ENCODE data around the gene ALG9. TPM values are rescaled to one million over a fixed set of nuclear protein-coding genes. Genes with fewer than 3 reads are reported as not detected.
"Not testable (repeated sequence)": the region's sequence is repeated elsewhere in the genome, so short reads cannot be mapped to it uniquely, and the experiment has no call there.

Gene ALG9
- total RNA-seq, 4 donors from 2014 or later: 26.7 to 33.9 (median 31.1) TPM

DNA sequence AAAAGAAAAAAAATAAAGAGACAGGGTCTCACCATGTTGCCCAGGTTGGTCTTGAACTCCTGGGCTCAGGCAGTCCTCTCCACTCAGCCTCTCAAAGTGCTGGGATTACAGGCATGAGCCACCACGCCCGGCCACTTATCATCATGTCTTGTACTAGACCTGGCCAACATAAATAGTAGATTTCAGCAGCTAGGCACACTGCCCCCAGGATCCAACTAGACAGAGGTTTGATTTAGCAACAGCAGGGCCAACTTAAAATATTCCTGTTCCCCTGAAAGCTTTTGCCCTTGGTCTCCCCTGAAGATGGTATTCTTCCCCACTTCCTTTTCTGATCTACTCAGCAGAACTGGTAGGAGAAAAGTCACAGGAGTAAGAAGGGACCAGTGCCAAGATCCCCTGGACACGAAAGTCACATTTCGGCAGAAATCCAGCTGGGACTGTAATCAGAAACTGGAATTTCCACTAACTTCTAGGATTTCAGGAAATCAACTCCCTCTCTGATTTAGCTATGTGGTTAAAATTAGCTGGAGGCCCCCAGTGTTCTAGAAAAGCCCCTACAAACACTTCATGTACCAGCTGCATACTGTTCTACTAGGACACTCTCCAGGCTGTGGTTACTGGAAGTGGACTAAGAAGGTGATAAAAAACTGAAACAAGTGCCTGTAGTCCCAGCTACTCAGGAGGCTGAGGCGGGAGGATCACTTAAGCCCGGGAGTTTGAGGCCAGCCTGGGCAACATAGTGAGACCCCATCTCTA, 96.2 kb downstream of the ALG9 start:
- 48% methylated on average over 3 to 5 of the region's 6 CpGs for WGBS, 2 donors (ENCODE audit: low coverage in 1 of 2)
- H3K27ac ChIP-seq: peak overlapping the region in 3 of 4 donors; percentile 24 to 43 (median 31)
- H3K36me3 ChIP-seq: no peaks in the 10 kb centered on the region
- H3K9me3 ChIP-seq: no peaks in the 10 kb centered on the region
- H3K4me1 ChIP-seq: peaks cover 0 to 4% (median 0%) of the 10 kb centered on the region in 3 donors
- peak; percentile 58 for ATAC-seq
- H3K27me3 ChIP-seq: no peaks in the 10 kb centered on the region
- H3K4me3 ChIP-seq: no peak overlapping the region
- TF ChIP-seq EP300 (IDR thresholded peaks at IDR 0.05) (no peak), POLR2A (IDR thresholded peaks at IDR 0.05) (no peak), POLR2AphosphoS5 (IDR thresholded peaks at IDR 0.05) (no peak)
- TF ChIP-seq, protein P1, sequence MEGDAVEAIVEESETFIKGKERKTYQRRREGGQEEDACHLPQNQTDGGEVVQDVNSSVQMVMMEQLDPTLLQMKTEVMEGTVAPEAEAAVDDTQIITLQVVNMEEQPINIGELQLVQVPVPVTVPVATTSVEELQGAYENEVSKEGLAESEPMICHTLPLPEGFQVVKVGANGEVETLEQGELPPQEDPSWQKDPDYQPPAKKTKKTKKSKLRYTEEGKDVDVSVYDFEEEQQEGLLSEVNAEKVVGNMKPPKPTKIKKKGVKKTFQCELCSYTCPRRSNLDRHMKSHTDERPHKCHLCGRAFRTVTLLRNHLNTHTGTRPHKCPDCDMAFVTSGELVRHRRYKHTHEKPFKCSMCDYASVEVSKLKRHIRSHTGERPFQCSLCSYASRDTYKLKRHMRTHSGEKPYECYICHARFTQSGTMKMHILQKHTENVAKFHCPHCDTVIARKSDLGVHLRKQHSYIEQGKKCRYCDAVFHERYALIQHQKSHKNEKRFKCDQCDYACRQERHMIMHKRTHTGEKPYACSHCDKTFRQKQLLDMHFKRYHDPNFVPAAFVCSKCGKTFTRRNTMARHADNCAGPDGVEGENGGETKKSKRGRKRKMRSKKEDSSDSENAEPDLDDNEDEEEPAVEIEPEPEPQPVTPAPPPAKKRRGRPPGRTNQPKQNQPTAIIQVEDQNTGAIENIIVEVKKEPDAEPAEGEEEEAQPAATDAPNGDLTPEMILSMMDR (IDR thresholded peaks at IDR 0.05): no peak

DNA sequence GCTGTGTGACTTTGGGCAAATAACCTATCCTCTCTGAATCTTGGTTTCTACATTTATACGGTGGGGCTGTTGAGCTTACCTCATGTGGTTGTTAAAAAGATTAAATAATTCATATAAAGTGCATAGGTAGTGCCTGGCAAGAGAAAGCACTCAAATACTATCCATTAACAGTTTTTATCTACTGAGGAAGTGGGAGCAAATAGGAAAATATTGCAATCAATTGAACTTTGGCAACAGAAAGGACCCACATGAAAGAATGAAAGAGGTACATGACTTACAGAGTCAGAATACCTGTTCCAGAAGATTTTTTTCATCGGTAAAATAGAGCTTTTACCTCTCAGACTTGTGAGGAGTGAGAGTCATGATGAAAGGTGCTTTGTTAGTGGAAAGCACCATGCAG, 98.8 kb downstream of the ALG9 start:
- no peak for TF ChIP-seq POLR2A (IDR thresholded peaks at IDR 0.05)
- no peak for TF ChIP-seq POLR2AphosphoS5 (IDR thresholded peaks at IDR 0.05)
- no peak for TF ChIP-seq EP300 (IDR thresholded peaks at IDR 0.05)
- TF ChIP-seq, protein P1 (IDR thresholded peaks at IDR 0.05): no peak
- no peak for ATAC-seq
- Histone ChIP-seq H3K27me3 (no peaks in the 10 kb centered on the region), H3K27ac (no peak overlapping the region), H3K36me3 (no peaks in the 10 kb centered on the region), H3K4me3 (no peak overlapping the region), H3K4me1 (peaks cover 0 to 6% (median 0%) of the 10 kb centered on the region in 3 donors), H3K9me3 (no peaks in the 10 kb centered on the region)
- WGBS, 2 donors (ENCODE audit: low coverage in 1 of 2): 90 to 91% methylated on average over 1 to 2 of the region's 2 CpGs

DNA sequence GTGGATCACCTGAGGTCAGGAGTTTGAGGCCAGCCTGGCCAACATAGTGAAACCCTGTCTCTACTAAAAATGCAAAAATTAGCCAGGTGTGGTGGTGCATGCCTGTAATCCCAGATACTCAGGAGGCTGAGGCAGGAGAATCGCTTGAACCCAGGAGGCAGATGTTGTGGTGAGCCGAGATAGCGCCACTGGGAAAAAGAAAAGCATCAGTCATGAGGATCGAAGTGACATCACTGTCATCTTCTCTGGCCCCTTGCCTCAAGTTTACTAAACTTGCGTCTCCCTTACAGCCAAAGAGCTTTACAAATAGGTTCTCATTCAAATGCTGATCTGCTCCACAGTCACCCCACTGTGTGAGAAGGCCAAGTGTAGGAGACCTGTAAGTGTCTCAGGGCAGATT, 100.2 kb downstream of the ALG9 start:
- WGBS, 2 donors (ENCODE audit: low coverage in 1 of 2): 82 to 92% methylated on average over 2 to 3 of the region's 5 CpGs
- not testable (repeated sequence) for H3K4me3 ChIP-seq, H3K27me3 ChIP-seq, H3K9me3 ChIP-seq, ATAC-seq, H3K36me3 ChIP-seq, H3K27ac ChIP-seq
- H3K4me1 ChIP-seq: peaks cover 0 to 15% (median 5%) of the 10 kb centered on the region in 3 donors

DNA sequence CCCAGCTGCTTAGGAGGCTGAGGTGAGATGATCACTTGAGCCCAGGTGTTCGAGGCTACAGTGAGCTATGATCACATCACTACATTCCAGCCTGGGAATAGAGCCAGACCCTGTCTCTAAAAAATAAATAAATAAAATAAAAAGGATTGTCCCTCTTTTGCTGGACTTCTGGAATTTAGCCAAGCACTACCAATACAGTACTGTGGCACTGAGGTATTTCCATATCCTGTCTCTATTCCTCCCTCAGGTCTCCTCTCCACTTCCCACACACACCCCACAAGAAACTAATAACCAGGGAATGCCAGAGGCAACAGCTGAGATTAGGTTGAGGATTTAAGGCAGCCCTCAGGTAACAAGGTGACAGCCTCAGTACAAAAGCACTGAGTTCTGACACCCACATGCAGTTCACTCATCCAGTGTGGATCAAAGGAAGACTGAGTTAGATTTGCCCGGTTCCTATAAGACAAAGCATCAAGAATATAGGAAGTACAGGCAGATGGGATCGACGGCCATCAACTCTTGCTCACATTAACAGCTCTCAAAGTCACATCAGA, 100.7 kb downstream of the ALG9 start:
- no peak for TF ChIP-seq POLR2A (IDR thresholded peaks at IDR 0.05)
- H3K4me3 ChIP-seq: no peak overlapping the region
- no peak for ATAC-seq
- no peaks in the 10 kb centered on the region for H3K9me3 ChIP-seq
- no peak overlapping the region for H3K27ac ChIP-seq
- peaks cover 0 to 15% (median 5%) of the 10 kb centered on the region in 3 donors for H3K4me1 ChIP-seq
- 84 to 96% methylated on average over 2 to 4 of the region's 4 CpGs for WGBS, 2 donors (ENCODE audit: low coverage in 1 of 2)
- H3K27me3 ChIP-seq: no peaks in the 10 kb centered on the region
- no peaks in the 10 kb centered on the region for H3K36me3 ChIP-seq

DNA sequence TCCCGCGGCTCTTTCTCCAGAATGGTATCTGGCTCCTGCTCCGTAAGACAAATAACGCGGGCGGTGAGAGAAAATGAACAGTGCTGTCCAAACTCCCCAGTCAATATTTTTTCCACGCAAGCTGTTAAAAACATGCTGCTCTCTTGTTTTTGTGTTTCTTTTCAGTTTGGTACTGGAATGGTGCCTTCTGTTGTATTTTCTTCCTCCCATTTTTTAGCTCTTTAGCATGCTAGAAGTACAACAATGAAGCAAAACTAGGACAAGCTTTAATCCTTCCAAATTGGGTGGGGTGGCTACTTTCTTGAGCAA, 104.6 kb downstream of the ALG9 start:
- H3K4me1 ChIP-seq: peaks cover 0 to 49% (median 5%) of the 10 kb centered on the region in 3 donors
- TF ChIP-seq, protein P1 (IDR thresholded peaks at IDR 0.05): no peak
- no peak for TF ChIP-seq EP300 (IDR thresholded peaks at IDR 0.05)
- no peak for TF ChIP-seq POLR2A (IDR thresholded peaks at IDR 0.05)
- TF ChIP-seq POLR2AphosphoS5 (IDR thresholded peaks at IDR 0.05): no peak
- 0 to 2% methylated on average over 5 to 7 of the region's 7 CpGs for WGBS, 2 donors (ENCODE audit: low coverage in 1 of 2)
- H3K27me3 ChIP-seq: no peaks in the 10 kb centered on the region
- no peaks in the 10 kb centered on the region for H3K9me3 ChIP-seq
- ATAC-seq: peak; percentile 65
- H3K4me3 ChIP-seq: peak overlapping the region; percentile 65 to 79
- H3K36me3 ChIP-seq: peaks cover 0 to 28% of the 10 kb centered on the region in 2 donors
- H3K27ac ChIP-seq: peak overlapping the region; percentile 88 to 91 (median 90)
